Uterus (tissue), 2 donors: ENCODE results near the gene NEUROD1.

Experiments
- CTCF ChIP-seq, 4 experiments: fragments of 200-600 bp in 2 of 4; fragments of 450-650 bp in 2 of 4; sonication (generic) in 2 of 4; IDR thresholded peaks; one replicate each; pipeline ENCODE4 v1.5.1; 2016 to 2019; ENCODE audit warnings: antibody characterized with exemption in 4 of 4, mild to moderate bottlenecking in 2 of 4, moderate library complexity in 1 of 4
- POLR2A ChIP-seq, 2 donors: fragments of 450-650 bp; IDR thresholded peaks; one replicate each; pipeline ENCODE4 v1.6.1; 2016; ENCODE audit warnings: antibody characterized with exemption in 2 of 2, mild to moderate bottlenecking in 1 of 2, moderate library complexity in 1 of 2

DNA sequence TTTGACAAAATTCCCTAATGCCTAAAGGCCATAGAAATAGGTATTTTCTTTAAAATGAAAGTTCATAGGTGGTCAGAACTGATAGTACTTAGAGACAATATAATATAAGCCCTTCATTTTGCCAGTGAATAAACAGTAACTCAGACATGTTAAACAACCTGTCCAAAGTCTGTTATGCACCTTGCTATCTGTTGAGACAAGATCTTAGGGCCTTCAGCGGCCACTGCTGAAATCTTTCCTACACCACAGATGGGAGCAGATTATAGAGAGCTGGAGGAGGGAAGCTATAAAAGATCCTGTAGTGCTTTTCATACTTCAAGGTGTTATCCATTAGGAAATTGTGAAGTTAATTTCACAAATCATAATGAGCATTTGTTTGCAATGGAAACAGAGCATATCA, 37.2 kb downstream of the NEUROD1 start:
- TF ChIP-seq POLR2A (IDR thresholded peaks at IDR 0.05): no peak
- TF ChIP-seq CTCF (IDR thresholded peaks at IDR 0.05): no peak
